HEK293T (cell line): ENCODE data around the gene NACC2.

ENCODE experiments used
- FOXM1 ChIP-seq: fragments of 450-650 bp; IDR thresholded peaks from 2 replicates; pipeline ENCODE4 v1.6.1; 2017; ENCODE audit warnings: mild to moderate bottlenecking, borderline replicate concordance
- SP1 ChIP-seq: fragments of 450-650 bp; IDR thresholded peaks from 2 replicates; pipeline ENCODE4 v1.6.1; 2017

- TF ChIP-seq SP1, result no peak
- TF ChIP-seq FOXM1, result no peak
These were observed 5.4 kb downstream of the NACC2 start for GRCh38 chr9:136089697-136090045.
